Urothelium cell line (cell line): ENCODE results near the gene STXBP5.

Experiments
- DNase-seq: peaks from one replicate; pipeline ENCODE4 v3.0.0; 2011; ENCODE audit warnings: low spot score, mixed read lengths
- FAIRE-seq: peaks from 2 replicates; lab custom pipeline; 2011; peaks lifted over from hg19 to GRCh38; lab: Jason Lieb, UNC

STXBP5 gene

DNA sequence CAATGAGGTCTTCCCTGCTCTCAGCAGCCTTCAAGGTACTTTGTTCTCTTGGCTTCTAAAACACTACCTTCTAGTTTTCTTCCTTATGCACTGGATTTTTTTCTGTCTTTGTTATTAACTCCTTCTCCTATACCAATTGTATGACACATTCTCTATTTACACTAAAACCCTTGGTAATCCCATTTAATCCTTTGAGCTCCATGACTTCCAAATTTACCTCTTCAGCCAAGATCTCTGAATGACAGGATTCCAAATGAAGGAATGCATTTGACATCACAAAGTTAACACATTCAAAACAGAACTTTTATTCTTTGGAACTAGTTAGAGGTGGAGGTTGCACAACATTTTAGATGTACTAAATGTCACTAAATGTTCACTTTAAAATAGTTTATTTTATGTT is 217.7 kb downstream of the STXBP5 start:
- FAIRE-seq = no peak
- DNase-seq = no peak

DNA sequence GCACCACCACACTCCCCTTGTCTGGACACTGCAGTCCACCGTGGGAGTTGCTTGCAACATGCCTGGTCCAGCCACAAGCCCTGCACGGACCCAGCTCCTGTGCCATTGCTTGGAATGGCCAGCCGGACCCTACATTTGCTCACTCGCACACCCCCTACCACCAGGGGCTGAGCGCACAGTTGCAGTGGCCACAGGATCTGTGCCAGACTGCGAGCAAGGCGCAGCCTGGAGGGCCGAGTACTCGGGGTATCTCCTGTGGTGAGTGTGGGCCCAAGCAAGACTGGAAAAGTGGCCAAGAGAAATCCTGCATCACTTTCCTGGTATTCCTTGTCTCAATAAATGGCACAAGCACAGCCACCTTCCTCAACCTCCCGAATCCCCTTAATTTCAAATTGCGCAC is 218.9 kb downstream of the STXBP5 start:
- no peak for FAIRE-seq
- DNase-seq = no peak

DNA sequence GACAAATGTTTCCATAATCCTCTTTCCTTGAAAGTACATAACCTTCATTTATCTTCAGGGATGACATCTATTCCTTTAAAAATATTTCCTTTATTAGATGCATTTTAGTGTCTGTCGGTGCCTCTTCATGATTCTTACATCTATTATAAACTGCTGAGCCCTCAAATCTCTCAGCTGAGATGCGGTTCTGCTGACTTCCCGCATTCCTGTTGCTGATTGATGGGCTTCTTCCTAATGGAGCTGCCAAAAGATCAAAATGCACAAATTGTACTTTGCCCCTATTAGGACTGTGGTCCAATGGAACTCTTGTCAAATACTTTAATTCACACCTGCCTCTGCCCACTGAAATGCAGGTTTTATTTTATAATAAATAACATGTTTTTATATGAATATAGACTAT is 225.6 kb downstream of the STXBP5 start:
- DNase-seq (no peak), FAIRE-seq (no peak)

DNA sequence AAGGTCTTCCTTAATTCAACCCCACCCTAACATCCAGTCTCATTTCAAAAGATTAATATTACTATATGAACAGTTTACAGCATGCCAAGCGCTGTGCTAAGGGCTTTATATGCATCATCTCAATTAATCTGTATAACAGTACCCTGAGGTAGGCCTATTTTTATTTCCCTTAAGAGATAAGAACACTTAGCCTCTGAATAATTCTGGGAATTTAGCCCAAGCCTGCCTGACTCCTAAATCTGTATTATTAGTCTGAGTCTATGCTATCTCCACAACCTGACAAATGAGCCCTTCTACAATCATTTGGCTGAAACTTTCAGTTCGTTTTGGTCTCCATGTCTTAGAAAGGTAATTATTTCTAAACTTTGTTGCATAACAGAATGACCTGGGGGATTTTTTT is 226.6 kb downstream of the STXBP5 start:
- no peak for FAIRE-seq
- DNase-seq = no peak

DNA sequence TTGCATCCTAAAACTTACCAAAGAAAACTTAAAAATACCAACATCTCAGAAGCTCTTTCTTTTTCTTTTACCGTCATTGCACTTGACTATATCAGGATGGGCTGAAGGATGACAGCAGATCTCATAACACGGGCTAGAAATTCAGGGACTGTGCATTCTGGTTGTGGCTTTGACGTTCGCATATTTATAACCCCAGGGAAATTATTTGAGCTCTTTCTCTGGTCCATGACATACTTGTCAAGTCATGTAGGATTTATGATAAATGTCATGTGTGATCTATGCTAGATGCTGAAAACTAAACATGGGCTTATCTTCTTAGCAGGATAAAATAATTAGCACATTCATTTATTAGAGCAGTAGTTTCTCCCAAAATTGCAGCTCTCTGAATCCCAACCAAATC is 229.9 kb downstream of the STXBP5 start:
- DNase-seq = no peak
- no peak for FAIRE-seq

DNA sequence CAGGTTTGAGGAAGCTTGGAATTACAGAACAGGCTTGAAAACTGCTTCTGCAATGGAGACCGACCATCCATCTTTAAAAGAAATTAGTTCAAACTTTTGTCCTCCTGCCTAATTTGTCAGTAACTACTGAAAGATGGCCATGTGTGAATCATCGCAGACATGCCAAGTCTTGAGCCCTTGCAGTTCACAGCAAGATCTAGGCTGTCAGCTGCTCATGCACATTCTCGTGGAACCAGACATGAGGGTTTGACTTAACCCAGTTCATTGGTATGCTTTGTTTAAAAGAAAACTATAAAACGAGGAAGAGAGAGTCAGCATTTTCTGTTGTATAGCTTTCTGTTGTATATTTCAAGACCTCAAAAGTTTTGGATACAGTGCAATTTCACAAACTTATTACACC is 230.3 kb downstream of the STXBP5 start:
- DNase-seq (no peak), FAIRE-seq (no peak)

DNA sequence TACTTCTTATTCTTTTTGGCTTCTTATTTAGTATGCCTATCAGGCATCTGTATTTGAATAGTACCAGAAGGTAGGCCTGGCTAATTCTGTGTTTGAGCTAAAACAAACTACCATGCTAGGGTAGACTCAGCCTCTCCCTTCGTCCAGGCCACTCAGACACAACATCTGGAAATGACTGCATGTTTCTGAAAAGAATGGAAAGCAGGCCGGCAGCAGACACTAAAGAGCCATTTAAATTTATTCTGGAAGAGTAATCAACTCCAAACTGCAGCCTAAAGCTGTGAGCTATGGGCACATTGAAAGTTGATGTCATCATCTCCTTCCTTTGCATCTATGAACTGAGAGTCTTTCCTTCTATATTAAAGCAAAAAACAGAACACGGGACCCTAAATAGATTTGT is 233.4 kb downstream of the STXBP5 start:
- no peak for DNase-seq
- no peak for FAIRE-seq

DNA sequence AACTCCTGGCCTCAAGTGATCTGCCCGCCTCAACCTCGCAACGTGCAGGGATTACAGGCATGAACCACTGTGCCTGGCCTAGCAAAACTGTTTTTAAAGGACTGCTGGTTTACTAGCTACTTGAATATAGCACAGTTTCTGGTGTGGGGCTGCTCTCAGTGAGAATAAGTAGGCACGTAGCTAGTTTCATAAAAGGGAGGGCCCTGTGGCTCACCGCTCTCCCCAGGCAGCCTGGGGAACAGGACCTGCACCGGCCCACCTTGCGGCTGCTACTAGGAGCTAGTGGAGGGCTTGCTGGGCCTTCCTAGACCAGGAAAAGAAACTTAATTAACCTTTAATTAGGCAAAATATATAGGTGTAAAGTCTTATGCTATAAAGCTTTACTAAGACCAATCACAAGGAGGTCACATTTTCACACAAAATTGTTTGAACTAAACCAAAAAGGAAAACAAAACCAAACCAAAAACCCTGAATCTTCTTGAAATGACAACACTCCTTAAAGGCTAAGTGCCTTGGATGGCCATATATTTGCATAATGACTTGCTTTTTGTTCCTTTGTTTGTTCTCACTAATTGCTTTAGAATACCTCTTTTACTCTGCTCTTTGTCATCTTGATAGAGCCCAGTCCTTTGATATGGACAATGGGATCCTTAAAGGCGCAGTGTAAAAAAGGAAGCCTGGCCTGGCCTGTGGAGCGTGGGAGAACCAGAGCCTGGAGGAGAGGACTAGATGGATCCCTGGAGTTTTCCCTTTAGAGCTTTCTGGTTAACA is 234.7 kb downstream of the STXBP5 start:
- FAIRE-seq (no peak), DNase-seq (no peak)
